ENCODE data around the gene KRT34.
"Not testable (repeated sequence)": the region's sequence is repeated elsewhere in the genome, so short reads cannot be mapped to it uniquely, and the experiment has no call there.

The KRT34 gene

GRCh38 chr17:41381943-41382342, at the start of gene KRT34:
TSS of gene KRT34 (minus strand) at chr17:41382306. CDS start at chr17:41382246, 60 bp downstream.
- not testable (repeated sequence) for DNase-seq

GRCh38 chr17:41430376-41430775, 48.3 kb upstream of the KRT34 start:
- not testable (repeated sequence) for DNase-seq

- DNase-seq = no peak
Observed at GRCh38 chr17:41429667-41430066, 47.6 kb upstream of the KRT34 start.

- no peak for DNase-seq
Observed at GRCh38 chr17:41428591-41429291, 46.6 kb upstream of the KRT34 start.

GRCh38 chr17:41424111-41424635, 42.1 kb upstream of the KRT34 start, which contains the start of gene KRT37:
TSS of gene KRT37 (minus strand) at chr17:41424585. CDS start at chr17:41424523, 62 bp downstream.
- DNase-seq = no peak

- not testable (repeated sequence) for DNase-seq
Observed at GRCh38 chr17:41422586-41422985, 40.5 kb upstream of the KRT34 start.

- DNase-seq = no peak
Observed at GRCh38 chr17:41421617-41422016, 39.5 kb upstream of the KRT34 start.

GRCh38 chr17:41421116-41421515, 39.0 kb upstream of the KRT34 start:
- DNase-seq = no peak

- no peak for DNase-seq
Observed at GRCh38 chr17:41420134-41420533, 38.0 kb upstream of the KRT34 start.

- DNase-seq = no peak
Observed at GRCh38 chr17:41419716-41420115, 37.6 kb upstream of the KRT34 start.

GRCh38 chr17:41418116-41418860, 36.2 kb upstream of the KRT34 start:
- DNase-seq = no peak

GRCh38 chr17:41417576-41418015, 35.5 kb upstream of the KRT34 start:
- no peak for DNase-seq

GRCh38 chr17:41417127-41417526, 35.0 kb upstream of the KRT34 start:
- no peak for DNase-seq

GRCh38 chr17:41416479-41416878, 34.4 kb upstream of the KRT34 start:
- DNase-seq = no peak

GRCh38 chr17:41415833-41416335, 33.8 kb upstream of the KRT34 start:
- DNase-seq = no peak

- no peak for DNase-seq
Observed at GRCh38 chr17:41415411-41415810, 33.3 kb upstream of the KRT34 start.

GRCh38 chr17:41413982-41414381, 31.9 kb upstream of the KRT34 start:
- DNase-seq = no peak

- DNase-seq = no peak
Observed at GRCh38 chr17:41413353-41413957, 31.3 kb upstream of the KRT34 start.

GRCh38 chr17:41411072-41411840, 29.1 kb upstream of the KRT34 start:
- DNase-seq = no peak

GRCh38 chr17:41407226-41407625, 25.1 kb upstream of the KRT34 start:
- DNase-seq = no peak

GRCh38 chr17:41406205-41406604, 24.1 kb upstream of the KRT34 start:
- no peak for DNase-seq

- DNase-seq = peak; percentile 23
Observed at GRCh38 chr17:41404024-41404671, 22.0 kb upstream of the KRT34 start.
